Chondrocyte (in vitro differentiated cells): Measurements from ENCODE around the gene GAS5. TPM values are rescaled to one million over a fixed set of nuclear protein-coding genes. Genes with fewer than 3 reads are reported as not detected.
A peak's percentile ranks its signal among the peaks of the same experiment; 100 is the strongest.

Source experiments
- DNase-seq: peaks from one replicate; pipeline ENCODE4 v3.0.0; 2021; ENCODE audit warnings: mixed read lengths, low spot score
- H3K27ac Mint-ChIP-seq: one replicate; pipeline ENCODE4 v1.8.0; 2021; ENCODE audit warnings: mild to moderate bottlenecking, moderate library complexity, mixed read lengths; ENCODE audit not compliant: unreplicated experiment
- H3K27me3 Mint-ChIP-seq: 2 replicates; pipeline ENCODE4 v1.8.0; 2021; ENCODE audit warnings: low read depth, mixed read lengths
- H3K36me3 Mint-ChIP-seq: 2 replicates; pipeline ENCODE4 v1.8.0; 2021; ENCODE audit warnings: low read depth, mixed read lengths
- H3K4me1 Mint-ChIP-seq: 2 replicates; pipeline ENCODE4 v1.8.0; 2021; ENCODE audit warnings: low read depth, mild to moderate bottlenecking, mixed read lengths
- H3K4me3 Mint-ChIP-seq: one replicate; pipeline ENCODE4 v1.8.0; 2021; ENCODE audit warnings: mild to moderate bottlenecking, moderate library complexity, mixed read lengths; ENCODE audit not compliant: unreplicated experiment
- H3K9me3 Mint-ChIP-seq: 2 replicates; pipeline ENCODE4 v1.8.0; 2021; ENCODE audit warnings: low read depth, mixed read lengths
- total RNA-seq: library from RNA; stranded (reverse); gene quantifications from 3 replicates; pipeline ENCODE4 v1.2.1, GENCODE V29; 2021
- TF ChIP-seq, protein P1 (sequence below): fragments of 200-600 bp; sonication (generic); IDR thresholded peaks from 2 replicates; pipeline ENCODE4 v1.5.0; 2021; ENCODE audit warnings: antibody characterized with exemption, mild to moderate bottlenecking, moderate library complexity

GAS5 gene
- total RNA-seq, 1 donor from 2014 or later: 340 TPM

DNA sequence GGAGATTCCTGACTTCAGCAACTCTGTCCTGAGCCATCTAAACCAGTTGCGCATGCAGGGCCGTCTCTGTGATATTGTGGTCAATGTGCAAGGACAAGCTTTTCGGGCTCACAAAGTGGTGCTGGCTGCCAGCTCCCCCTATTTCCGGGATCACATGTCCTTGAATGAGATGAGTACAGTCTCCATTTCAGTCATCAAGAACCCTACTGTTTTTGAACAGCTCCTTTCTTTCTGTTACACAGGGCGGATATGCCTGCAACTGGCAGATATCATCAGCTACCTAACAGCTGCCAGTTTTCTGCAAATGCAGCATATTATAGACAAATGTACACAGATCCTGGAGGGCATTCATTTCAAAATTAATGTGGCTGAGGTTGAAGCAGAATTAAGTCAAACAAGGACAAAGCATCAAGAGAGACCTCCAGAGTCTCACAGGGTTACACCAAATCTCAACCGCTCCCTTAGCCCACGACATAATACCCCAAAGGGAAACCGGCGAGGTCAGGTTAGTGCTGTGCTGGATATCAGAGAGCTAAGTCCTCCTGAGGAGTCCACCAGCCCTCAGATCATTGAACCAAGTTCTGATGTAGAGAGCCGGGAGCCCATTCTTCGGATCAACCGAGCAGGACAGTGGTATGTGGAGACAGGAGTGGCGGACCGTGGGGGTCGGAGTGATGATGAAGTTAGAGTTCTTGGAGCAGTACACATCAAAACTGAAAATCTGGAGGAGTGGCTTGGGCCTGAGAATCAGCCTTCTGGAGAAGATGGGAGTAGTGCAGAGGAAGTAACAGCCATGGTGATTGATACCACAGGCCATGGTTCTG lies 2.7 kb upstream of the GAS5 start:
- Mint-ChIP-seq H3K4me1 (peaks cover 39% of the 10 kb centered on the region), H3K27ac (no peak overlapping the region), H3K27me3 (no peaks in the 10 kb centered on the region), H3K36me3 (peaks cover 26% of the 10 kb centered on the region), H3K4me3 (no peak overlapping the region), H3K9me3 (no peaks in the 10 kb centered on the region)
- TF ChIP-seq, protein P1, sequence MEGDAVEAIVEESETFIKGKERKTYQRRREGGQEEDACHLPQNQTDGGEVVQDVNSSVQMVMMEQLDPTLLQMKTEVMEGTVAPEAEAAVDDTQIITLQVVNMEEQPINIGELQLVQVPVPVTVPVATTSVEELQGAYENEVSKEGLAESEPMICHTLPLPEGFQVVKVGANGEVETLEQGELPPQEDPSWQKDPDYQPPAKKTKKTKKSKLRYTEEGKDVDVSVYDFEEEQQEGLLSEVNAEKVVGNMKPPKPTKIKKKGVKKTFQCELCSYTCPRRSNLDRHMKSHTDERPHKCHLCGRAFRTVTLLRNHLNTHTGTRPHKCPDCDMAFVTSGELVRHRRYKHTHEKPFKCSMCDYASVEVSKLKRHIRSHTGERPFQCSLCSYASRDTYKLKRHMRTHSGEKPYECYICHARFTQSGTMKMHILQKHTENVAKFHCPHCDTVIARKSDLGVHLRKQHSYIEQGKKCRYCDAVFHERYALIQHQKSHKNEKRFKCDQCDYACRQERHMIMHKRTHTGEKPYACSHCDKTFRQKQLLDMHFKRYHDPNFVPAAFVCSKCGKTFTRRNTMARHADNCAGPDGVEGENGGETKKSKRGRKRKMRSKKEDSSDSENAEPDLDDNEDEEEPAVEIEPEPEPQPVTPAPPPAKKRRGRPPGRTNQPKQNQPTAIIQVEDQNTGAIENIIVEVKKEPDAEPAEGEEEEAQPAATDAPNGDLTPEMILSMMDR: no peak
- DNase-seq: no peak

DNA sequence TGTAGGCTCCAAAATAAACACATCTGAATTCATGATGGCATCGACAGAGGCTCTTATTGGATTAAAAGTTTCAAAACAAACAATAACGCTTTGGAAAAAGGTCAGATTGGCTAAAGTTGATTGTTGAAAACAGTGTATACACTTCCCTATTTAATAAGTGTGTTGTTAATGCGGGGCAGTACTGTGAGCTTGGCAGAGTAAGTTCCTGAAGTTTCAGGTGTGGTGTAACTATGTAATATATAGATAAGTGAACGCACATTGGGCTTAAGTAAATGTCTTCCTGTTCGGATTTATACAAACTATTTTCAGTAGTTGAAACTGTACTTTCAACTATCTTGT lies 1.2 kb upstream of the GAS5 start:
- no peaks in the 10 kb centered on the region for H3K9me3 Mint-ChIP-seq
- H3K36me3 Mint-ChIP-seq: peaks cover 33% of the 10 kb centered on the region
- peak overlapping the region; percentile 98 for H3K27ac Mint-ChIP-seq
- H3K4me3 Mint-ChIP-seq: peak overlapping the region; percentile 91
- no peak for DNase-seq
- TF ChIP-seq, protein P1: no peak
- no peaks in the 10 kb centered on the region for H3K27me3 Mint-ChIP-seq
- H3K4me1 Mint-ChIP-seq: peaks cover 54% of the 10 kb centered on the region

DNA sequence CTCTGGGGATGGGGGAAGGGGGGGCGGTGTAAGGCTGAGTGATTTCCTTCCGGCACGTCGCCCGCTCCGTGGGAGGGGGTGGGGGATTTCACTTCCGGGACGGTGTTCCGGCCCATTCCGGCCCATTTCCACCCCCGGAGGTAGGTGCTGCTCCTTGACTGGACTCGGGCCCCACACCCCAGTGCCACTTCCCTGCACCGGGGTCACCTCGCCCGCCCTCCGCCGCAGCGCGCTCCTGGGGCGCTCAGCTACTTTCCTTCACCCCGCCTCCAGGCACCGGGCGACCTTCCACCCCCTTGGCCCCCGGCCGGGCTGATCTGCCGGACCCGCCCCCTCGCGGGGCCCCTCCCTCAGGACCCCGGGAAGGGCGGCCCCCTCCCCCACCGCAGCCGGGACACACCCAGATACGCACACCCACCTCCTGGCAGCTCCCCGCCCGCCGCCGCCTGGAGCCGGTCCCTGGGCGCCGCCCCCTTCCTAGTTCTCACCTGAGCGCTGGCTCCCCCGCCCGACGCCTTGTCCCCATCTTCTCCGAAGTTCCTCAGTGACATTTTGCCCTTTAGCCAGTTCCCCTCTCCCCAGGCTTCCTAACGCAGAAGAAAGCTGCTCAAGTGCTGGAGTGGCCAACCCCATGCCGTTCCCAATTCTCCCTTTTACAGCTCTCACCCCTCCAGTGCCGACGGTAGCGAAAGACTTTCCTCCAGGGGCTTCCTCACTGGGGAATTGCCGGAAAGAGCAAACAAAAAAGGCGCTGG lies 654 bp upstream of the GAS5 start, which contains the start of gene ZBTB37:
Gene ZBTB37 (plus strand): TSS at position 115 of the 755 bp plus-strand sequence. CDS start 1,846 bp downstream, outside the sequence.
- peak within 1 kb of the TSS; percentile 91 for H3K4me3 Mint-ChIP-seq
- no peaks in the 10 kb centered on the region for H3K27me3 Mint-ChIP-seq
- peak within 1 kb of the TSS; percentile 98 for H3K27ac Mint-ChIP-seq
- no peaks in the 10 kb centered on the region for H3K9me3 Mint-ChIP-seq
- TF ChIP-seq, protein P1: no peak
- peak; percentile 96 for DNase-seq
- H3K4me1 Mint-ChIP-seq: peaks cover 58% of the 10 kb centered on the region
- peaks cover 37% of the 10 kb centered on the region for H3K36me3 Mint-ChIP-seq

DNA sequence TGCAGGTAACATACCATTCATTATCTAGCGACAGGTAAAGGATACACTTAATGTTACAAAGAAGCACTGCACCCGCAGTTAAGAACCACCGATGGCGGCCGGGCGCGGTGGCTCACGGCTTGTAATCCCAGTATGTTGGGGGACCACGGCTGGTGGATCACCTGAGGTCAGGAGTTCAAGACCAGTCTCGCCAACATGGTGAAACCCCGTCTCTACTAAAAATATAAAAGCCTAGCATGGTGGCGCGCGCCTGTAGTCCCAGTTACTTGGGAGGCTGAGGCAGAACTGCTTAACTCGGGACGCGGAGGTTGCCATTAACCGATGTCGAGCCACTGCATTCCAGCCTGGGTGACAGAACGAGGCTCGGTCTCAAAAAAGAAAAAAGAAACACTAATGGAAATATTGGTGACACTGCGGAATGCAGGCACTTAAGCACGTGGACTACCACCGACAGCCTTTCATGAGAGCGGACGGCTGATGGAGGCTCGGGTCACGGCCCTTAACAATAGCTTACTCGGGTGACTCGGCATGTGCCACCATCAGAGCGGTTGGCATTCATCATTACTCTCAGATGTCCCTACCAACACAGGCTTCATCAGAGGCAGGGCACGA lies 542 bp downstream of the GAS5 start:
- Mint-ChIP-seq H3K4me1 (peaks cover 55% of the 10 kb centered on the region), H3K36me3 (peaks cover 38% of the 10 kb centered on the region), H3K9me3 (no peaks in the 10 kb centered on the region), H3K4me3 (peak overlapping the region; percentile 91), H3K27ac (peak overlapping the region; percentile 98), H3K27me3 (no peaks in the 10 kb centered on the region)
- DNase-seq: no peak
- TF ChIP-seq, protein P1: no peak
